Glutamatergic neuron (in vitro differentiated cells): ENCODE results near the gene HOOK1. TPM values are rescaled to one million over a fixed set of nuclear protein-coding genes. Genes with fewer than 3 reads are reported as not detected.
A peak's percentile ranks its signal among the peaks of the same experiment; 100 is the strongest.
"Not testable (repeated sequence)": the region's sequence is repeated elsewhere in the genome, so short reads cannot be mapped to it uniquely, and the experiment has no call there.

Experiments used
- DNase-seq: peaks from one replicate; pipeline ENCODE4 v3.0.0; 2022
- H3K27ac Mint-ChIP-seq: one replicate; pipeline ENCODE4 v1.8.0; 2020; ENCODE audit warnings: mild to moderate bottlenecking, mixed read lengths, inconsistent platforms; ENCODE audit not compliant: unreplicated experiment
- H3K27me3 Mint-ChIP-seq: one replicate; pipeline ENCODE4 v1.8.0; 2020; ENCODE audit warnings: mild to moderate bottlenecking, moderate library complexity, mixed read lengths, inconsistent platforms; ENCODE audit not compliant: unreplicated experiment
- H3K36me3 Mint-ChIP-seq: one replicate; pipeline ENCODE4 v1.8.0; 2020; ENCODE audit warnings: mild to moderate bottlenecking, mixed read lengths, inconsistent platforms; ENCODE audit not compliant: unreplicated experiment
- H3K4me1 Mint-ChIP-seq: one replicate; pipeline ENCODE4 v1.8.0; 2020; ENCODE audit warnings: mild to moderate bottlenecking, low read depth, mixed read lengths, inconsistent platforms; ENCODE audit not compliant: unreplicated experiment
- H3K4me3 Mint-ChIP-seq: one replicate; pipeline ENCODE4 v1.8.0; 2020; ENCODE audit warnings: mild to moderate bottlenecking, mixed read lengths, inconsistent platforms; ENCODE audit not compliant: unreplicated experiment
- H3K9me3 Mint-ChIP-seq: one replicate; pipeline ENCODE4 v1.8.0; 2020; ENCODE audit warnings: mild to moderate bottlenecking, moderate library complexity, mixed read lengths, inconsistent platforms; ENCODE audit not compliant: unreplicated experiment
- CTCF ChIP-seq: fragments of 200-600 bp; sonication (generic); IDR thresholded peaks from one replicate; pipeline ENCODE4 v1.5.0; 2021; ENCODE audit not compliant: partially characterized antibody, unreplicated experiment
- total RNA-seq: library from RNA; stranded (reverse); fragmentation: NEBNext Ultra II Directional; extraction: Animal tissue kit (Norgen Biotek cat#: 25700); gene quantifications from one replicate; pipeline ENCODE4 v1.2.1, GENCODE V29; 2021; ENCODE audit not compliant: unreplicated experiment

Gene HOOK1
- total RNA-seq, 1 donor from 2014 or later: 2.1 TPM

- H3K36me3 Mint-ChIP-seq: no peaks in the 10 kb centered on the region
- no peak overlapping the region for H3K4me3 Mint-ChIP-seq
- H3K9me3 Mint-ChIP-seq: no peaks in the 10 kb centered on the region
- DNase-seq: peak; percentile 31
- H3K4me1 Mint-ChIP-seq: no peaks in the 10 kb centered on the region
- H3K27me3 Mint-ChIP-seq: peaks cover 2% of the 10 kb centered on the region
- no peak overlapping the region for H3K27ac Mint-ChIP-seq
- TF ChIP-seq CTCF: peak; percentile 56
These were observed 88.5 kb downstream of the HOOK1 start for GRCh38 chr1:59903141-59903754.

- Mint-ChIP-seq H3K4me3 (no peak overlapping the region), H3K4me1 (no peaks in the 10 kb centered on the region), H3K36me3 (no peaks in the 10 kb centered on the region), H3K27ac (no peak overlapping the region), H3K9me3 (no peaks in the 10 kb centered on the region), H3K27me3 (no peaks in the 10 kb centered on the region)
- no peak for DNase-seq
- no peak for TF ChIP-seq CTCF
These were observed 92.2 kb downstream of the HOOK1 start for GRCh38 chr1:59906931-59907330.

GRCh38 chr1:59908084-59908483, 93.3 kb downstream of the HOOK1 start:
- Mint-ChIP-seq H3K9me3 (no peaks in the 10 kb centered on the region), H3K4me3 (no peak overlapping the region), H3K36me3 (no peaks in the 10 kb centered on the region), H3K27me3 (no peaks in the 10 kb centered on the region), H3K27ac (no peak overlapping the region), H3K4me1 (no peaks in the 10 kb centered on the region)
- TF ChIP-seq CTCF: no peak
- DNase-seq: no peak

GRCh38 chr1:59908682-59909081, 93.9 kb downstream of the HOOK1 start:
- Mint-ChIP-seq H3K9me3 (no peaks in the 10 kb centered on the region), H3K4me1 (no peaks in the 10 kb centered on the region), H3K27ac (no peak overlapping the region), H3K36me3 (no peaks in the 10 kb centered on the region), H3K4me3 (no peak overlapping the region), H3K27me3 (no peaks in the 10 kb centered on the region)
- DNase-seq: no peak
- TF ChIP-seq CTCF: no peak

GRCh38 chr1:59914791-59915286, 100.1 kb downstream of the HOOK1 start:
- not testable (repeated sequence) for H3K9me3 Mint-ChIP-seq, H3K36me3 Mint-ChIP-seq, H3K4me1 Mint-ChIP-seq, H3K27ac Mint-ChIP-seq, H3K27me3 Mint-ChIP-seq, H3K4me3 Mint-ChIP-seq, DNase-seq
